ENCODE measurements around the gene RNF44.
"Not testable (repeated sequence)": the region's sequence is repeated elsewhere in the genome, so short reads cannot be mapped to it uniquely, and the experiment has no call there.

RNF44 gene

DNA sequence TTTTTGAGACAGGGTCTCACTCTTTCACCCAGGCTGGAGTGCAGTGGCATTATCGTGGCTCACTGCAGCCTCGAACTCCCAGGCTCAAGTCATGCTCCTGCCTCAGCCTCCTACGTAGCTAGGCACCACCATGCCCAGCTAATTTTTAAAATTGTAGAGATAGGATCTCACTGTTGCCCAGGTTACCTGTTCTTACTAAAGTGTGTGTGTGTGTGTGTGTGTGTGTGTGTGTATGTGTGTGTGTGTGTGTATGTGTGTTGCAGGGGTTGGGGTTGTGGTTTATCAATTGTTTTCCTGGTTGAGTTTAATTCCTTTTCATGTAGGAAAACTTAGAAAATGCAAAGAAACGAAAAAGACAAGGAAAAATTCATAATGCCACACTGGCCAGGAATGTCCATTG, 21.8 kb downstream of the RNF44 start:
- DNase-seq, result no peak

DNA sequence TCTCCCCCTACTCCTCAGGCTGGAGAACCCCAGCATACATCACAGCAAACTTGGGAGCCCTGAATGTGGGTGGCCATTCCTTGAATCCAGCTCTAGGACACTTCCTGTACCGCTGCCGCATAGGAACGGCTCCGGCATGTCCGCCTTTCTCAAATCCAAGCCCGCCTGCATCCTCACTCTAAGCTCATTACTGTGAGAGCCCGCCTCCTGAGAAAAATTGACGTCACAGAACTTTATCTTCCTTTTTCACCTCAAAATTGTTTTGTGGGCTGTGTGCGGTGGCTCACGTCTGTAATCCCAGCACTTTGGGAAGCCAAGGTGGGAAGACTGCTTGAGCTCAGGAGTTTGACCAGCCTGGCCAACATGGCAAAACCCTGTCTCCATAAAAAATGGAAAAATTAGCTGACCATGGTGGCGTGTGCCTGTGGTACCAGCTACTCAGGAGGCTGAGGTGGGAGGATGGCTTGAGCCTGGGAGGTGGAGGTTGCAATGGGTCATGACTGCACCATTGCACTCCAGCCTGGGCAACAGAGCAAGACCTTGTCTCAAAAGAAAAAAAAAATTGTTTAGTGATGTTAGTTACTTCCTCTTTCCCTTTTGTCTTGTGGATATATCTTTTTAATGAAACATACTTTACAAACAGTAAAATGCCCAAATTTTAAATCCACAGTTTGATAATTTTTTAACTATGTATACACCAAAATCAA, 22.8 kb downstream of the RNF44 start:
- DNase-seq, result no peak

DNA sequence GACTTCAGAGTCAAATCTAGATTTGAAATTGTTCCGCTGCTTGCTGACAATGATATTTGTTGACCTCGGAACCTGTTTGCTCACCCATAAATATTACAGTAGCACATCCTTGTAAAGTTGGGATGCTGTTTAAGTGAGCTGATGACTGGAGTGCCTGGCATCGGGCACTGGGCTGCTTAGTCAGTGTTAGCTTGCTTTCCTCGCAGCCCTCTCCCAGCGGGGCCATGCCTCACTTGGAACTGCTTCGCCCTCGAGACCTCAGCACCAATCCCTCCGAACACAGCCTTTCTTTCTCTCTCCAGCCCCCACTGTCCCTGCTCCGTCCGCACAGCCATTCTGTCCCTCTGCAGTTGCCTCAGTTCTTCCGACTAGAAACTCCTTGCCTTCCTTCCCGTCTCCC, 23.4 kb downstream of the RNF44 start:
- DNase-seq, result no peak

DNA sequence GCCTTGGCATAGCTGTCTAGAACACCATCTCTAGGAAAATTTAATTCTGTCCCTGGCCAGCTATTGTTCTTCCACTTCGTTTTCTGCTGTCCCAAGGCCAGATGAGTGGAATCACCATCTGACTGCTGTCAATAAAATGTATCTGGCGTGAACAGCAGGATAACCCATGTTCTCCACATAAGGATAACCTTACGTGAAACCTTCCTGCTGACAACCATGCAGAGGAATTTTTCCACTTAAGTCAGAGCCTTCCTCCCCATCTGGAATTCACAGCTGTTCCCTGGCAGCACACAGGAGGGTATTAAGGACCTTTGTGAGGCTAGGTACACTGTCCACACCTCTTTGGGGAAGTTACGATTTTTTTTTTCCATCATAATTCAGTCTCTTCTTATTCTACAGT, 28.6 kb downstream of the RNF44 start:
- DNase-seq, result no peak

DNA sequence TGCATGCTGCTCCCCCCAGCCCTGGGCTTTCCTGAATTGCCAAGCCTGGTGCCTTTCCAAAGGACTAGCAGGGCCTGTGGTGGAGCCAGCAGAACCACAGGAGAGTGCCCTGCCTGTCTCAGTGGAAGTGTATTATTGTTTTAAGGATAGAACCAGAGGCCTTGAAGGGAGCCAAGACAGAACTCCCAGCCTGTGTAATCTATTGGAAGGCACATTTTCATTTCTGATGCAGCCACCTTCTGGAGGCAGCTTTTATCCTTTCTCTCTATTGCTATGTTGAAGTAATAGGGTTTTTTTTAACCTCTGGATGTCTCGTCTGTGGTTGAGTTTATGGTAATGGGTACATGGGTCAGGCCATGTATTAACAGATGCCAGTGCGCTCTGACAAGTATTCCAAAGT, 29.3 kb downstream of the RNF44 start:
- DNase-seq, result no peak

DNA sequence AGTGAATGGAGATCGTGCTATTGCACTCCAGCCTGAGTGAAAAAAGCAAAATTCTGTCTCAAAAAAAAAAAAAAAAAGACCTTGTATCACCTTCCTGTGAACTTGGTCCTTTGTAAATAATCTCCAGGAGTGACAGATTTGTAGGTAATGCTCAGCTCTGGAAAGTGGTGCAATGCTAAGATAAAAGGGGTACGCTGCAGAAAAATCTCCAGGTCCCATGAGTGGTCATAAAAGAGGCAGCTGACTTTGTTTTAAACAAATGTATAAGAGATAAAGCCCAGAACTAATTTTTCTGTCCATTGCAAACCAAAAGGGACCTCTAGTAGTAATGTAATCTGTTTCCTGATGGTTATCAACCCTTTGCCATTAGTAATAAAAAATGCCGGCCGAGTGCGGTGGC, 33.7 kb downstream of the RNF44 start:
- DNase-seq, result no peak

DNA sequence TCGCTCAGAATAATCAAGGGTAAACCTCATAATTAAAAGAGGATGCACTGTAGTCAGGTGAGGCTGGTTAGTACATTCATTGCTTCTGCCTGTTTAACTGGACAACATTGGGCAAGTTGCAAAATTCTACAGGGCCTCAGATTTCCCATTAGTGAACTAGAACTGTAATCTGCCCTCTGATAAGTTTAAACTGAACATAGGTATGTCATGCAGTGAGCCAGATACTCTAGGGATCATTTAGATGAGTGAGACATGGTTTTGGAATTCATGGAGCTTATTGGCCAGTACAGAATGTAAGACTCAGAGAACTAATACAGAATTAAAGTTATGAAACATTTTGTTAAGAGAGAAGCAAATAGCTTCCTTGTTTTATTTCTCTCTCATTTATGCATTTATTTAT, 35.9 kb downstream of the RNF44 start:
- no peak for DNase-seq

DNA sequence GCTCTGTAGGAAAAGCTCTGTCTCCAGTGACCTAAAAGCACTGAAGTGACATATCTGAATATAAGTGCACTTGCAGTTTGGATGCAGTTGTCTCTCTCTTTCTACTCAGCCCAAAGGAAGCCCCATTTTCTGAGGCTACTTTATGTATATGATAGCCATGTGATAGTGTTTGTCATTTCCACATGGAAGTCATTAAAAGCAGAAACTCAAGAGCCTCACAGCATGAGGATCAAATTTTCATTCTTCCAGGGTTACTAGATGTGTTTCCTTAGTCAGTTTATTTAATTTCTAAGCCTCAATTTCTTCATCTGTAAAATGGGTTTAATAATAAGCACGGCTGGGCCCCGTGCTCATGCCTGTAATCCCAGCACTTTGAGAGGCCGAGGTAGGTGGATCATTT, 36.7 kb downstream of the RNF44 start:
- no peak for DNase-seq

DNA sequence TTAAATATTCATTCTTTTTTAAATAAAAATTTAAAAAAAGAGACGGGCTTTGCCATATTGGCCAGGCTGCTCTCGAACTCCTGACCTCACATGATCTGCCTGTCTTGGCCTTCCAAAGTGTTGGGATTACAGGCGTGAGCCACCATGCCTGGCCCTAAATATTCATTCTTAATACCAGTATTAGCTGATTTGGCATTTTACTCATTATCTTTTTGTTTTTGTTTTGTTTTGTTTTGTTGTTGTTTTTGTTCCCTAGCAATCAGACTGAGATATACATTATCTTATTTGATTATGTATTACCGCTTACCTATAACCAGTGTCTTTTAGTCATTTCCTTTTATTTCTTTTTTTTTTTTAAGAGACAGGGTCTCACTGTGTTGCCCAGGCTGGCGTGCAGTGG, 37.9 kb downstream of the RNF44 start:
- no peak for DNase-seq

DNA sequence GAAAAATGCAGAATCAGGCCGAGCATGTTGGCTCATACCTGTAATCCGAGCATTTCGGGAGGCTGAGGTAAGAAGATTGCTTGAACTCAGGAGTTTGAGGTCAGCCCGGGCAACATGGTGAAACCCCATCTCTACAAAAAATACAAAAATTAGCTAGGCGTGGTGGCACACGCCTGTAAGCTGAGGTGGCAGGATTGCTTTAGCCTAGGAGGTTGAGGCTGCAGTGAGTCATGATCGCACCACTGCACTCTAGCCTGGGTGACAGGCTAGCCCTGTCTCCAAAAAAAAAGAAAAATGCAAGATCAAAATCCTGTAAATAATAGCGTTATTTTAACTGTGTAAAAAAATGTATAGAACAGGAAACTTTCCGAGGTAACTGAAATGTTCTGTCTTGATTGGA, 39.4 kb downstream of the RNF44 start:
- DNase-seq, result no peak

DNA sequence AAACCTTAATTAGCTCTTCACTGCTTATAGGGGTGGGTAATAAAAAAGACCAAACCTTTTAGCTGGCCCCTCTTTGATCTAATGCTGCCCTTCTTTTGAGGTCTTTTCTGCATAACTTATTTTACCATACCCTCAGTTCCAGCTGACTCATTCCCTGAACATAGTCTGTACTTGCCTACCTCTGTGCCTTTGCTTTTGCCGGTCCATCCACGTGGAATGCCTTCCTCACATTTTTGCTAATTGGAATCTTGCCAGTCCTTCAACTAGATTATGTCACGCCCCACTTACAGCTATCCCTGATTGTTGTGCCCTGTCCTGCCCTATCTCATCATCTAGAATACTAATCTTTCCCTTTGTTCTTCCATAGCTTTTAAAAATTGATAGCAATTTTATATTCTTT, 44.8 kb downstream of the RNF44 start:
- no peak for DNase-seq

DNA sequence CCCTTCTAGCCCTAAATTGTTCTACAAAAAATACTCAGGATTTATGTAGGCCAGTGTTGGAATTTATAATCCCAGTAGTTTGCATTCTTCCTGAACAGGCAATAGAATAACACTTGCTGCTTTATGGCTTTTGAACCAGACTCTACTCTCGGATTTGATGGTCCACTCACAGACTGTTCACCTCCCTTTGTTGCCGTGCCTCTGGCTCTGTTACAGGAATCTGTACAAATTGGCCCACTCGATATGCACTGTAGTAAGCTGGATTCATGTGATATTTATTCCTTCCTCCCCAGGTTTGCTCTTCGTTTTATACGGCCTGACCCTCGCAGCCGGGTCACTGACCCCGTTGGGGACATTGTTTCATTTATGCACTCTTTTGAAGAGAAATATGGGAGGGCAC, 45.3 kb downstream of the RNF44 start:
- DNase-seq, result no peak

DNA sequence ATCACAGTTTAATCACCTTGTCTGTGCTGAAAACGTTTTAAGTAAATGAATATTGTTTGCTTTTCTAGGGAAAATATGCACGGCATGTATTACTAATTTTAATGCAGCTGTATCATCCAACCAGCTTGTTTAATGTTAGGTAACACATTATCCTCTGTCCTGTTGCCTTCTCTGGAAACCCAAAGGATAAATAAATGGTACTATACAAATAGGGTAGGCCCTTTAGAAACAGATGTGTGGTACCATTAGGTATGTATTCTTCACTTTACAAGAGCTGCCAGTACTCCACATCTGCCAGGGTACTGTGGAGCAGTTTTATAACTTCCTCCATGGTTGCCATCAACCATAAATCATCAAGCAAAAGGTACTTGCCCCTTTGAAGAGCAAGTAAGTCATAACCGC, 46.1 kb downstream of the RNF44 start:
- DNase-seq, result no peak

DNA sequence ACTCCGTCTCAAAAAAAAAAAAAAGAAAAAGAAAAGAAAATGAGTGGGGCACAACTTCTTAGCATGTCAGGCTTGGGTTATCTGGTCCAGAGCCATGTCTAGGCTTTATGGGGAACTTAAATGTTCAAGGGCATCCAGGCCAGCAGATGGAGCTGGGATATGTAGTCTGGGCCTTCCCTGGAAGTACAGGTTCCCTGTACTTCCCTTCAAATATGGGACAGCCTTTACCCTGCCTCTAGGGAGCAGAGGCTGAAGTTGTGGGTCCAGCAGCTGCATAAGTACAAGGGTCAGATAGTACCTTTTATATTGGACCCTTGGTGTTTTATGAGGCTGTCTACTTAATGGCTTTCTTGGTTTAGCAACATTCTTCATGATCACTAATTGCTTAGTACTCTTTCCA, 46.9 kb downstream of the RNF44 start:
- DNase-seq, result no peak

DNA sequence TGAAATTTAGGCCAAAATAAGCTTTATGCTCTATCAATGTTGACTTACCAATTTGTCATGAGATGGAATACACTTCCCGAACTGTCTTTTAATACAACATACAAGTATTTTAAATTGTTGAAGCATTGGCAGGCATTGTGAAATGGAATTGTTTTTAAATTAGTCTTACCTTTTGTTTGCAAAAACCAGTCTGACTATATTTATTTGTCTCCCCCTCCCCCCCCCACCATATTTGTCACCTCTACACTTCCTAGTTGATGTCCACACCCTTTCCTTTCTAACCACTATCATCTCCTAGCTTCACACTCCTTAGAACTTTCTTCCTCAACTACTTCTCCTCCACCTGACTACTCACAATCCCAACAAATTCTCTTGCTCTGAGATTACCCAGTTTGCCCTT, 48.1 kb downstream of the RNF44 start:
- DNase-seq, result no peak

DNA sequence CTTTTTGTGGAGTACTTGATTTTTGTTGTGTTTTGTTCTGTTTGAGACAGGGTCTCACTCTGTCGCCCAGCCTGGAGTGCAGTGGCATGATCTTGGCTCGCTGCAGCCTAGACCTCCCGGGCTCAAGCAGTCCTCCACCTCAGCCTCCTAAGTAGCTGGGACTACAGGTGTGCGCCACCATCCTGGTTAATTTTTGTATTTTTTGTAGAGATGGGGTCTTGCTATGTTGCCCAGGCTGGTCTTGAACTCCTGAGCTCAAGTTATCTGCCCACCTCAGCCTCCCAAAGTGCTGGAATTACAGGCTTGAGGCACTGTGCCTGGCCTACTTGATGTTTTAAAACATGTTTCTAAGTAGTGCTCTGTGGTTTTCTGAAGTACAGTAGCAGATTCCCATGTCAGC, 50.0 kb downstream of the RNF44 start:
- DNase-seq, result not testable (repeated sequence)

DNA sequence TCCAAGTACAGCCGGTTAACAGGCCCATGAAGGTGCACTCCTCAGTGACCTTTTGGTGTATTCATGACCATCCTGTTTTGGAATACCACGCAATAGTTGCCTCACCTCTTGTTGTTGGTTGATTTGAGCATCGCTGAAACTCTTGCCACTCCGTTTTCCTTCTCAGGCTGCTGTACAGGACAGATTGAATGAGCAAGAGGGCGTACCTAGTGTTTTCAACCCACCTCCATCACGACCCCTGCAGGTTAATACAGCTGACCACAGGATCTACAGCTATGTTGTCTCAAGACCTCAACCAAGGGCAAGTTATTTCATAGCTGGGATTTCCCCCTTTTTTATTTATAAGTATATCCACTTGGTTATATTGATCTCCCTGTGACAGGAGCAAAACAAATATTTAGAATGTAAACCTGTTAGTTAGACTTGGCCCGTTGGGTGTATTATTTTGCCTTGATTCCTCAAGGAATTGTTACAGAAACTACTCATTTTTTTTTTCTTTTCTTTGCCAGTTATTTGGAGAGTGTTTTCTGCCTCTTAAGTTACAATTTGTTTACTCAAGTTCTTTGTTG, 50.9 kb downstream of the RNF44 start:
- no peak for DNase-seq

DNA sequence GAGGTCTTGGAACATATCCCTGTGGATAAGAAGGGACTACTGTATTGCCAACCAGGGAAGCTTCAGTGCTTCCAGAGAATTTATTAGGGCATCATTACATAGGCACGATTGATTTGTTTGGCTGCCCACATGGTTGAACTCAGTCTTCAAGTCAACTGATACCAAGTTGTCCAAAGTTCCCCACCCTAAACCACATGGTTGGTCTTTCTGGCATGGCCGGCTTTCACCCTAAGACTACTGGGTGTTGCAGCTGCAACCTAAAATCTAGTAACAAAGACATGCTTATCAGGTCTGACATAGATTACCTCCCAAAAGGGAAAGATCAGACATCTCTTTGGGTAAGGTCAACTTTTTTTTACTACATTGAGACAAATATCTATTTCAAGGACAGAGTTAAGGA, 52.0 kb downstream of the RNF44 start:
- DNase-seq, result no peak

DNA sequence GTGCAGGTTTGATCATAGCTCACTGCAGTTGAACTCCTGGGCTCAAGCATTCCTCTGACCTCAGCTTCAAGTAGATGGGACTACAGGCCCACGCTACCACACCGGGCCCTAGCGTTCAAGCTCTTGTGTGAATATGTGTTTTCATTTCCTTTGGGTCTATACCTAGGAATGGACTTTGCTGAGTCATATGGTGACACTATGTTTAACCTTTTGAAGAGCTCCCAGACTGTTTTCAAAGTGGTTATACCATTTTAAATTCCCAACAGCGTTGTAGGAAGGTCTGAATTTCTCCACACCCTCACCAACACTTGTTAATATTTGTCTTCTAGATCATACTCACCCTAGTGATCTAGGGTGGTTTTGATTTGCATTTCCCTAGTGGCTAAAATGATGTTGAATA, 55.5 kb downstream of the RNF44 start:
- no peak for DNase-seq

All from NCI-H2081 treated with DMSO at 0.1 percent for 48 hours (cell line).